NCI-H345 treated with DMSO at 0.1 percent for 48 hours (cell line): ENCODE data around the gene NUDT22.

ENCODE experiments used
- DNase-seq: peaks from one replicate; lab custom pipeline; 2025; ENCODE audit not compliant: unreplicated experiment; lab: John Stamatoyannopoulos, UW

NUDT22 gene

DNA sequence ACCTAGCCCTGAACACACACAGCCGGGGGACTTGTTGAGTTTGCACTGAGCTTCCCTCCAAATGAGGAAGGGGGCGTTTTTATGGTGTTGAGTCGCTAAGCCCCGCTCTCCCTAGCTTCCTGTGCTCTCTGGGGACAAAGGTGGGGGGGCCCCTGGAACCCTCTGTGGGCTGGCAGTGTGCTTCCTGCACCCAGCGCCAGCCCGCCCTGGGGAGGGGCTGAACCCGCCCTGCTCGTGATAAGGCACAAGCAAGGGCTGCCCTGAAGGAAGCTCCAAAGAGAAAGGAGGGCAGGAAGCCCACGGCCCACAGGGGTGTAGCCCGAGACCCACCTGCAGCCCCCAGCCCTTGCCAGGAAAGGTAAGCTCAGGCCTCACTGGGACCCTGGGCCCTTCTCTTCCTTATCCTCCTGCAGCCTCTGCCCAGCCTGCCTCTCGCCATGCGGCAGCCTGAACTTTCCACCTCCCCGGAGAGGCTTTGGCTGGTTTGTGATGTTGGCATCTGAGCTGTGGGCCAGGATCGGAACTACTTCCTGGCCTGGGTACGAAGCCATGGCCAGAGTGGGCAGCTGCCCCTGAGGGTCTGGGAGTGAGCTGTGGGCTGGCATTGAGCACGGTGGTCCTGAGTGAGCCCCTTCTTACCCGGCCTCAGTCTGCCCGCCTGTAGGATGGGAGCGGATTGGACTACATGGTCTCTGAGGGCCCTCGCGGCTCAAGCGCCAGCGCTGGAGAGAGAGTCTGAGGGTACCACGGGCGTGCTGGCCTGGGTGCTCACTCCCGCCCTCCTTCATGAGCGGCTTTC, 19.4 kb upstream of the NUDT22 start, which contains the start of gene FERMT3:
TSS of gene FERMT3 (plus strand) at position 265 of the 799 bp plus-strand sequence. CDS start 644 bp downstream, outside the sequence.
- no peak for DNase-seq

GRCh38 chr11:64207256-64208085, 18.6 kb upstream of the NUDT22 start:
- DNase-seq = no peak

DNA sequence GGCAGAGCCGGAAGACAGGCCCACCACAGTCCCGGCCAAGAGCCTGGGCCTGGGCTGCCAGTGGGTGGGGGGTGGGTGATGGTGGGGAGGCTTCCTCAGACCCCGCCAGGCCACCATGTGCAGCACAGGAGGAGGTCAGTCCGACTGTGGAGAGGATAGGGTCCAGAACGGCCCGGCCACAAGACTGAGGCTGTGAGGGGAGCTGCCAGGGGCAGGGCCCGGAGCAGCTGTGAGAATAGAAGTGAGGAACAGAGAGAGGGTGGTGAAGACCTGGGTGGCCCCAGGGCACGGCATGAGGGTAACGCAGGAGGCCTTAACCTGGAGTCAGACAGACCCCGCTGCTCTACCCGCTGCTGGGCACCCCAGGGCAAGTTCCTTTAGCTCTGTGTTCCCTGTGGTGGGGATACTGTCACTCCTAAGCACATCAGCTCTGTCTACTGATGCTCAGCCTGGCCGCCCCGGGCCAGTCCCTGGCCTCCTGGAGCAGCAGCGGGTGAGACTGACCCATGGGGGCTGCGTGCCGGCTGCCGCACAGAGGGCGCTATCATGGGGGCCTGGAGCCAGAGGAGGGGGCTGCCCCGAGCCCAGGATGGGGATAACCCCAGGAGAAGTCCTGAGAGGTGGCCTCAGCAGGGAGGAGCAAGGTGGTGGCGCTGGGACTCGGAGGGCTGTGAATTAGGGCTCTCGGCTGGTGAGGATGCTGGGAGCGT, 17.8 kb upstream of the NUDT22 start:
- no peak for DNase-seq

DNA sequence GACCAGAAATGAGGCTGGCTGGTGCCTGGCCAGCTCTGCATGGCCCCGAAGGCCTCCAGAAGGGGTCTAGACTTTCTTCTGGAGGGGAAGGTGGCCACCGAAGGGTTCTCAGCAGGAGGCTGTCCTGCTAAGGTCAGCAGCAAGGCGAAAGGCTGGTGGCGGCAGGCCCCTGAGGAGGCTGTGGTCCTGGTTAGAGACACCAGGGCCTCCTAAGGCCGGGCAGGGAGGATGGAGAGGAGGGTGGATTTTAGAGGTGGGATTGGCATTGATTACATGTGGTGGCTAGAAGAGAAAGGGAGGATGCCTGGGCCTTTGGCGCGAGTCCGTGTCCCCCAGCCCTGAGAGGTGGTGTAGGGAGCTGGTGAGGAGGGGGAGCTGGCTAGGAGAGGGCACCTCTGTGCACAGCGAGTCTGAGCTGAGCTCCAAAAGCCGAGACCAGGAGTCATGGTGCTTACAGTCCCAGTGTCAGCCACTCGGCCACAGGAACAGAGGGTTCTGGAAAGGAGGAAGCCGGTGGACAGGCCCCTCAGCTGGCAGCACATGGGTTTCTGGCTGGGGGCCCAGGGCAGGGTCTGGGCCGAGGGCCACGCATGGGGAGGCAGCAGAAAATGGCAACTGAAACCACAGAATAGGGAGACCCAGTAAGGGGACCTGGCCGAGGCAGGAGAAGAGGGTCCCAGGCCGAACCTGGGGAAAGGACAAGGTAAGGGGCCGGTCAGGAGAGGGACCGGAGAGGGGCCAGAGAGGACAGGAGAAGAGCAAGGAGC, 17.1 kb upstream of the NUDT22 start:
- no peak for DNase-seq

DNA sequence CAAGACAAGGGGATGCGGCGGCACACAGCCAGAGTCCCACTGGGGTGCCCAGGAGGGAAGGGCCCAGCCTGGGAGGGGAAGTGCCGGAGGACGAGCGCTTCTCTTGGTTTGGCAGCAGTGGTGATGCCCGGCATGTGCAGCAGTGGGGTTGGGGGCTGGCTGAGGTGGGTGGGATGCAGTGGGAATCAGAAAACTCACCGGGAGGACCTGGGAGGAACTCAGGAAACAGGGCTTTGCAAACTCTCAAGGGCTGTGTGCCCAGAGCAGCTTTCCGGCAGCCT, 16.6 kb upstream of the NUDT22 start:
- no peak for DNase-seq

- no peak for DNase-seq
Measured at GRCh38 chr11:64210301-64211020, 15.6 kb upstream of the NUDT22 start.

- DNase-seq = no peak
Measured at GRCh38 chr11:64211181-64211872, 14.7 kb upstream of the NUDT22 start.

DNA sequence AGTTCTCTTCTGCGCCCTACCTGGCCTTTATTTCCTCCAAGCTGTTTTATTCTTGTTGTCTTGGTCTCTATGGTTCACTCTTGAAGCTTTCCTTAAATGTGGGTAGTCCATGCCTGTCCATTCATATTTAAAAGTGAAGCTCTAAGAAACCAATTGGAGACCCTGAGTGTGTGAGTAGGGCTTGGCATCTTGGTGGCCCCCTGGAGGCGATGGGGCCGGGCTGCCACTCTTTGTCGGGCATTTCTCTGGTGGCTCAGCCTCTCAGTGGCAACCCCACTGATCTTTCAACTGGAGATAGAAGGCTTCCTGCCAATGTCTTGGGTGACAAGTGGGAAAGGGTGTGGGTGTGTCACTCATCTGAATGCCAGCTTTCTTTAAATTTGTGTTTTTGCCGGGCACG, 9.2 kb upstream of the NUDT22 start:
- no peak for DNase-seq

- DNase-seq = no peak
Measured at GRCh38 chr11:64218628-64219353, 7.3 kb upstream of the NUDT22 start.

DNA sequence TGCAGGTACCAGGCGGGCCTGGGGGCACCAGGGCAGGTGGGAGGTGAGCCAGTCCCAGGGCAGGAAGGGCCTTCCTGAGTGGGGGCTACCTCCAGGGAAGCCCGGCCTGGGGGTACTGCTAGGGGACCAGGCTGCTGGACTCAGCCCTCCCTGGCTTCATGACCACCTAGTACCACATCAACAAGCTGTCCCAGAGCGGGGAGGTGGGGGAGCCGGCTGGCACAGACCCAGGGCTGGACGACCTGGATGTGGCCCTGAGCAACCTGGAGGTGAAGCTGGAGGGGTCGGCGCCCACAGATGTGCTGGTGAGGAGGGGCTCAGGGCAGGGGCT, 6.8 kb upstream of the NUDT22 start:
- no peak for DNase-seq

DNA sequence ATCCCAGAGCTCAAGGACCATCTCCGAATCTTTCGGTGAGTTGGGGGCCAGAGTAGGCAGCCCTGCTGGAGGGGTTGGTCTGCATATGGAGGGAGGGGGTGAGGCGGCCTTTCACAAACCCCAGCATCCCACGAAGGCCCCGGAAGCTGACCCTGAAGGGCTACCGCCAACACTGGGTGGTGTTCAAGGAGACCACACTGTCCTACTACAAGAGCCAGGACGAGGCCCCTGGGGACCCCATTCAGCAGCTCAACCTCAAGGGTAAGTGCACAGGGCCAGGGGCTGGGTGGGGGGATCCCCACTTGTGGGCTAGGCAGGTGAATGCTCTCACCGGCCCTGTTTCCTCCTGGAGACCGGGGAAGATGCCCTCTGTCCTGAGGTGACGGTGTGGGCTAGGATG, 6.3 kb upstream of the NUDT22 start:
- DNase-seq = no peak

GRCh38 chr11:64220271-64220670, 5.8 kb upstream of the NUDT22 start:
- DNase-seq = no peak

- DNase-seq = no peak
Measured at GRCh38 chr11:64220798-64221197, 5.3 kb upstream of the NUDT22 start.

- DNase-seq = no peak
Measured at GRCh38 chr11:64222651-64223000, 3.4 kb upstream of the NUDT22 start.

DNA sequence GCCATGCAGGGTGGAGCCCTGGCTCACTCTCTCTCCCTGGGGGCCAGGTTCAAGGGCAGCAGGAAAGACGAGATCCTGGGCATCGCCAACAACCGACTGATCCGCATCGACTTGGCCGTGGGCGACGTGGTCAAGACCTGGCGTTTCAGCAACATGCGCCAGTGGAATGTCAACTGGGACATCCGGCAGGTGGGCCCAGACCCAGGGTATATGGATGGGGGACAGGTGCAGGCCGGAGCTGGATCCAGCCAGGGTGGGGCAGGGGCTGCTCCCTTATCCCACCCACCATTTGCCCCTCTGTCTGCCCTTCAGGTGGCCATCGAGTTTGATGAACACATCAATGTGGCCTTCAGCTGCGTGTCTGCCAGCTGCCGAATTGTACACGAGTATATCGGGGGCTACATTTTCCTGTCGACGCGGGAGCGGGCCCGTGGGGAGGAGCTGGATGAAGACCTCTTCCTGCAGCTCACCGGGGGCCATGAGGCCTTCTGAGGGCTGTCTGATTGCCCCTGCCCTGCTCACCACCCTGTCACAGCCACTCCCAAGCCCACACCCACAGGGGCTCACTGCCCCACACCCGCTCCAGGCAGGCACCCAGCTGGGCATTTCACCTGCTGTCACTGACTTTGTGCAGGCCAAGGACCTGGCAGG, 2.9 kb upstream of the NUDT22 start:
- DNase-seq = no peak

GRCh38 chr11:64224151-64224890, 1.8 kb upstream of the NUDT22 start:
- DNase-seq = no peak

- no peak for DNase-seq
Measured at GRCh38 chr11:64224891-64225607, 1.0 kb upstream of the NUDT22 start.
